HG02938 (cell line): ENCODE data around the gene DCBLD1.

Source experiments
- ATAC-seq: cut with Tn5 transposase; IDR thresholded peaks from one replicate; pipeline ENCODE4 v1.9.1; 2021; ENCODE audit warnings: mild to moderate bottlenecking, moderate library complexity; ENCODE audit not compliant: unreplicated experiment

The DCBLD1 gene

DNA sequence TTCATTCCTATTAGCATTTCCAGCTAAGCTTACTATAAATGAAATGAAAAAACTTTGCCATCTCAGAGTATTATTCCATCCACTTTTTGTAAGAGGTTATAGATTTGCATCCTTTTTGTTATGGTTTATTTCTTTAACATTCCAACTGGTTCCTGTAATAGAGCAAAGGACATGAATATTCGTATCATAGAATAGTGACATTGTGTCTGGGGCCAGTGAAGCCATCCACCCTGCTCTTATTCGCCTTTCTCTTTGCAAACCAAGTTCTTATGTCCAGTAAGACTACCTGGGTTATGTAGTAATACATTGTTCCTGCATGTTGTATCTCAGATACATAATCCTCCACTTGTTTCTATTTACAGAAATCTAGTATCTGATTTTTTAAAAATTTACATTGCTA, 43.1 kb downstream of the DCBLD1 start:
- ATAC-seq, result no peak

- no peak for ATAC-seq
Observed at GRCh38 chr6:117530467-117531242, 48.2 kb downstream of the DCBLD1 start.

GRCh38 chr6:117531346-117531745, 48.9 kb downstream of the DCBLD1 start:
- ATAC-seq, result no peak

- ATAC-seq, result no peak
Observed at GRCh38 chr6:117531809-117532725, 49.6 kb downstream of the DCBLD1 start.

GRCh38 chr6:117533775-117534174, 51.3 kb downstream of the DCBLD1 start:
- no peak for ATAC-seq

DNA sequence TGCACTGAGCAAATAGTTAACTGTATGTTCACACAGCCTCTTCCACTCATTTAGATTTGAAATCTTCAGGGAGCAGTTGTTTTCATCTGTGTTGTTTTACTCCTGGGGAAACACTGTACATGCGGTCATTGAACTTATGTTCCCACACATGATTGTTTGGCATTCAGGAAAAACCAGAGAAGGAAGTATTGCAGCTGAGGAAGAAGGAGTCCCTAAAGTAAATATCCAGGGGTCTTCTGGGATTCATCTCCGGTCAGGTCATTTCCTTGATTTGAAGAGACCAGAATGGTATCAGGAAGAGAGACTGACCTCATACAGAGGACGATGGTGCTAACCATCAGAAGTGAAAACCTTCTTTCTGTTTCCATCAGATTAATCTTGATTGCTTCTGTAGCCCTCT, 52.5 kb downstream of the DCBLD1 start:
- no peak for ATAC-seq

GRCh38 chr6:117536317-117536716, 53.8 kb downstream of the DCBLD1 start:
- no peak for ATAC-seq

- no peak for ATAC-seq
Observed at GRCh38 chr6:117538615-117539014, 56.1 kb downstream of the DCBLD1 start.

- no peak for ATAC-seq
Observed at GRCh38 chr6:117540670-117541069, 58.2 kb downstream of the DCBLD1 start.

- ATAC-seq, result no peak
Observed at GRCh38 chr6:117542493-117542892, 60.0 kb downstream of the DCBLD1 start.

- no peak for ATAC-seq
Observed at GRCh38 chr6:117544716-117545115, 62.2 kb downstream of the DCBLD1 start.

GRCh38 chr6:117545161-117545595, 62.7 kb downstream of the DCBLD1 start:
- ATAC-seq, result no peak

- ATAC-seq, result no peak
Observed at GRCh38 chr6:117546674-117547073, 64.2 kb downstream of the DCBLD1 start.

- no peak for ATAC-seq
Observed at GRCh38 chr6:117547688-117548621, 65.5 kb downstream of the DCBLD1 start.

- no peak for ATAC-seq
Observed at GRCh38 chr6:117548797-117549301, 66.4 kb downstream of the DCBLD1 start.

DNA sequence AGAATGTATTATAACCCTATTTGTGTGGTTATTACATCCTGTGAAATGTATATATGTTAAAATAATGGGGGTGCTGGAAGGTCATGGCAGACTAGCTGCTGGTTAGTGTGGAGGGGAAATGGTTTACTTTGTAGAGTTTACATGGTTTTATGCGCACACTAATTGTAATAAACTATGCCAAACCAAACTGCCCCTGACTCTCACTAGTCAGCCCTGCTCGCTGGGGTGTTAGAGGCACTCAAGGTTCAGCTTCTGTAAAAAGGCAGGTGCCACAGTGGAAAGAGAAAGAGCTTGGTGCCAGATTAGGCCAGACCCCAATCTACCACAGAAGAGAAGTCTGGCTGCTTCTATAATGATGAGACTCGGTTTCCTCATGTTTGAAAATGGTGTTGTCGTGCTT, 67.1 kb downstream of the DCBLD1 start:
- no peak for ATAC-seq

DNA sequence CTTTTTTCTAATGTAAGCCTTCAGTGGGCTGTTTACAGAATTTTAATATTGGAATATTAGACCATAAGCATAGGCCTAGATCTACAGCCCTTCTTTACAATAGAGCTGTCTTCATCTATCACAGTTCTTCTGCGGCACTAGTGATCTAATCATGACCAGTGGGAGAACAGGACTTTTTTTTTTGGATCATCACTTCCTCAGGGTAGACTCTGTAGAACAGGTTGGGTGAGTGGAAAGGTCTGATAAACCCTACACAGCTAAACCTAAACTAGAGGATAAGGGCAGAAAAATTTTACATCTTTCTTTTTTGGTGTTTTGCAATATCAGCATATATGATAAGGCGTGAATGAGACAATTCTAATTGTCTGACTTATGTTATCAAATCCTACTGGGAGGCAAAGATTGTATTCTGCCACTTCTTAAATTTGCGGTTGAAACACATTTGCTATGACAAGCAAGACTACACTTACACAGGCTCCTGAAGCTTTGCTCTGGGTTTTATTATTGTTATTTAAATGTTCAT, 67.7 kb downstream of the DCBLD1 start:
- no peak for ATAC-seq

DNA sequence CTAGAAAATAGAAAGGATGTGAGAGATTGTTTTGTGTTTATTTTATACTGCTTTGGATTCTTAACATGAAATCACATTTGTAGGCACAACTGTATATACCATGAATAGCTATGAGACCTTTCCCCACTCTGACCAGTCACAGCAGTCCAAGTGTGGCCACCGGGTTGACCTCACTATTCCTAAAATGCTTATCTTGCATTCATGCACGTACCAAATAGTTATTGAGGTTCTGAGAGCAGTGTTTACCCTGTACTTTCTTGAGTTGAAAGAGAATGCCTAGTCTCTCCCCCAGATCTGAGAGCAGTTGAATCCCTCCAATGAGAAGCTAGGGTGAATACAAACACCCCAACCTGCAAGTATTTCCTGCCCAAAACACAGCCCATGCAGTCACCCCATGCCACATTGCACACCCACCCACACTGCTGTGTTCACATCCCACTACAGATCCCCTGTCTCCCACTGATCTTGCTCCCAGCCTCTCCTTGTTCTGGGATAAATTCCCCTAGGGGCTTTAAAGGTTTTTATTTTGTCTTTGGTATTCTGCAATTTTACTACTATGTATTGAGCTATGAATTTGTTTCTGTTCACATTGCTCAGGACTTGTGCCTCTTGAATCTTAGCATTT, 68.3 kb downstream of the DCBLD1 start:
- no peak for ATAC-seq

DNA sequence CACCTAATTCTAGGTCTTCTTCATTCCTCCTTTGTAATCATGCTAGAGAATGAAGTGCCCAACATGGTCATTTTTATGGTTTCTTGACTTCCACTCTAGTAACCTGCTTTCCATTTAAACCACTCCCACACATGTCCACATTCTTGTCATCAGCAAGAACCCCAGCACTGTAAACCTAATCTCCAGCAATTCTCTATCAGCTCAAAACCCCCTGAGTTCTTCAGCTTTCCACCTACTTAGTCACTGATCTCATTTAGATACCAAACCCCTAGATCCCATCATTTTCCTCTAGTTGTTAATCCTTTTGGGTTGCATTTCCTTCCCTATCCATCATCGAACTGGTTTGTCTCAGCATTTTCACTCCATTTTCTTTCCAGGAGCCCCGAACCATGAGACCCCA, 70.1 kb downstream of the DCBLD1 start:
- ATAC-seq, result no peak

- ATAC-seq, result no peak
Observed at GRCh38 chr6:117553142-117553541, 70.7 kb downstream of the DCBLD1 start.
